Activated naive CD4-positive, alpha-beta T cell treated with anti-CD3 and anti-CD28 coated beads, Interleukin-2, amount 50 U/mL, for 72 hours (primary cell): Measurements from ENCODE around the gene CCDC24. TPM values are rescaled to one million over a fixed set of nuclear protein-coding genes. Genes with fewer than 3 reads are reported as not detected.

Experiments used
- ATAC-seq, 2 donors: fragments of 150-1000 bp; cut with Tn5 transposase; 2 replicates each; pipeline ENCODE4 v1.10.0; 2021; ENCODE audit warnings: mild to moderate bottlenecking in 2 of 2, moderate library complexity in 2 of 2
- DNase-seq, 2 donors: peaks; one replicate each; pipeline ENCODE4 v3.0.0; 2021 to 2022; ENCODE audit warnings: low spot score in 2 of 2
- H3K27ac Mint-ChIP-seq, 2 donors: one replicate each; pipeline ENCODE4 v1.8.0; 2022; ENCODE audit warnings: mild to moderate bottlenecking in 2 of 2, mixed read lengths in 2 of 2
- H3K36me3 Mint-ChIP-seq, 2 donors: one replicate each; pipeline ENCODE4 v1.8.0; 2022; ENCODE audit warnings: mixed read lengths in 2 of 2
- H3K9me3 Mint-ChIP-seq, 2 donors: one replicate each; pipeline ENCODE4 v1.8.0; 2022; ENCODE audit warnings: mixed read lengths in 2 of 2
- total RNA-seq, 2 donors: library from RNA; stranded (reverse); gene quantifications; one replicate each; pipeline ENCODE4 v1.2.3, GENCODE V29; 2022

Gene CCDC24
- 1 to 10 TPM; 1.4 to 1.8 TPM for total RNA-seq

DNA sequence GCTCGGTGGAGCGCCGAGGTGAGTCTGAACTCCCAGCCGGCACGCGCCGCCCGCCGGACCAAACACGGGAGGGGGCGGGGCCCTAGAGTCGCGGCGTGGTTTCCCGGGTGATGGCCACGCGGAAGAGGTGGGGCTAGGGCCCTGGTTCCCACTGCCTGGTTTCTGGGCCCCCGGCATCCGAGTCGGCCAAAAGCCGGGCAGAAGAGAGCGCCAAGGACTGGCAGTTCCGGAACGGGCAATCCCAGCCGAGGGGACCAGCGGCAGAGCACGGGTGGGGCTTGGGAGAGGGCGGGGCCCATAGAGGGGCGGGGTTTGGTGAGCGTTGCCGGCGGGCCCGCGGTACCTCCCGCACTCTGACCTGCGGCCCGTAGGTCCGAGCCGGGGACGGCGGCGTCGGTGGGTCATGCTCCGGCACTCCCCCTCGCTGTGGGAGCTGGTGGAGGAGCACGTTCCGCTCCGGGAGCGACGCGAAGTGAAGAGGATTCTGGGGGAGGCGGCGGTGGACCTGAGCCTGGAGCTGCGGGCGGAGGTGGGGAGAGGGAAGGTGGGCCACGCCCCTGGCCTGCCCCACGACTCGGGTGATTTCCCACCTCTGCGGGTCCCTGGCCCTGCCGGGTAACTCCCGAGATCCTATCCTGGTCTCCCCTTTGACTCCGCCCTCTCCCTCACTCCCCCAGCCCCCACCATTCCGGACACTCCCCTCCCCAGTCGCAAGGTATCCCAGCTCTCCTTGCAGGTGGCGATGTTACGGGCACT is at the start of gene CCDC24:
CCDC24 (plus strand) TSS at position 124 of the 756 bp plus-strand sequence; CDS start at position 404, 280 bp downstream.
- Mint-ChIP-seq H3K36me3 (no peaks in the 10 kb centered on the region), H3K27ac (peak within 1 kb of the TSS; percentile 12 to 81), H3K9me3 (no peaks in the 10 kb centered on the region)
- ATAC-seq (peak; percentile 86 to 92), DNase-seq (peak; percentile 79 to 80)

DNA sequence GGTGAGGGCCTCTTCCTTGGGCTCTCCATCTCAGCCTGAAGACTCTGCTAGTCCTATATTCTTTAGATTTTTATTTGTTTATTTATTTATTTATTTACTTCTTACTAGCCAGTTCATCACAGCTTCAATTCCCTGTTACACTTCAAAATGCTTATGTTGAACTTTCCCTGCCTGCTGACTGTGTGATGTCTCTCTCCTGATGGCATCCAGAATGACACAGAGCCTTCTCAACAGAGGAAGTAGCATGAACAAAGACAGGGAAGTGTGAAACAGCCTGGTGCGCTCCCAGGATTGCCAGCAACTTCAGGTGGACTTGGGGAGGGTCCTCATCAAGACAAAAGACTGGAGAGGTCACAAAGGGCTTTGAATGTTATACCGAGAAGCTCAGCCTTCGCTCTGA is 49.0 kb upstream of the CCDC24 start:
- ATAC-seq (no peak), DNase-seq (no peak)
- peak overlapping the region in 1 of 2 donors; percentile 75 for H3K27ac Mint-ChIP-seq
- H3K9me3 Mint-ChIP-seq = no peaks in the 10 kb centered on the region
- H3K36me3 Mint-ChIP-seq = peaks cover 6 to 9% of the 10 kb centered on the region in 2 donors

DNA sequence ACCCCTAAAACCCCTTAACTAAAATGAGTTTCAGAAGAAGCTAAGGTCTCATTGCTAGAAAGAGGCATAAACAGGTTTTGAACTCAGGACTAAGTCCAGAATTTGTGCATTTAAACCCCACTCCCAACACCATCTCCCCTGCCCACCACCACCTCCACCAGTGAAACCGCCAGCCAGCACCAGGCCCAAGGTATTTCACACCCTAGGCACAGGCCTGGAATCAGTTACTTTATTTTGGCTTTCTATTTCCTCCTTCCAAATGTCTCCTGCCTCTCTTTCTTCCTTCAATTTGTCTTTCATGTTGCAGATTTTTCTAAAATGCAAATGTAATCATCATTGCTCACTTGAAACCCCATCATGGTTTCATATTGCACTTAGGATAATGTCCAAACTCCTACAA is 46.5 kb upstream of the CCDC24 start:
- H3K27ac Mint-ChIP-seq = peak overlapping the region in 1 of 2 donors; percentile 86
- no peaks in the 10 kb centered on the region for H3K9me3 Mint-ChIP-seq
- no peak for DNase-seq
- H3K36me3 Mint-ChIP-seq = peaks cover 6 to 9% of the 10 kb centered on the region in 2 donors
- ATAC-seq = no peak

DNA sequence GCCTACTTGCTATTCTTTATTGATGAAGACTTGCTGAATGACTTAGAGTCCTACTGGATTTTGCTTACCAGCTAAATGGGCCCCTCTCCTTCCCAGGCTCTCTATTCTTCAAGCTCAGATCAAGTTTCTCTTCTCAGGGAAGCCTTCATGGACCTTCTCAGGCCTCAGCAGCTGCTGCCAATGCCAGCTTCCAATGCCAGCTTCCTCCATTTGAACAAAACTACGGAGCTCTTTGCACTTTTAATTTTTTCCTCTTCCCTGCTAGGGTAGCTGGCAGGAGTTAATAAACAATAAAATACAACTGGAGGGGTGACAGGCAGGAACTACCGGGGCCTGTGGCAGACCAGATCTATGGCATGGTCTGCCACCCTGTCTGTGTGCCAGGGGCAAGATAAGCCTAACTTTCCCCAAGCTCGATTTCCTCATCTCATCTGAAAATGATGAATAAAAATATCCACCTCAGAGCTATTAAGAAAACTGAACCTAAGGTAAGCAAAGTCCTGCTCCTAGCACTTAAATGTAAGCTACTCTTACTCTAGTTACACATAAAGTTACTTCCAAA is 45.6 kb upstream of the CCDC24 start:
- Mint-ChIP-seq H3K36me3 (peaks cover 12 to 15% of the 10 kb centered on the region in 2 donors), H3K9me3 (no peaks in the 10 kb centered on the region), H3K27ac (peak overlapping the region; percentile 95 to 96)
- DNase-seq (no peak), ATAC-seq (no peak)

DNA sequence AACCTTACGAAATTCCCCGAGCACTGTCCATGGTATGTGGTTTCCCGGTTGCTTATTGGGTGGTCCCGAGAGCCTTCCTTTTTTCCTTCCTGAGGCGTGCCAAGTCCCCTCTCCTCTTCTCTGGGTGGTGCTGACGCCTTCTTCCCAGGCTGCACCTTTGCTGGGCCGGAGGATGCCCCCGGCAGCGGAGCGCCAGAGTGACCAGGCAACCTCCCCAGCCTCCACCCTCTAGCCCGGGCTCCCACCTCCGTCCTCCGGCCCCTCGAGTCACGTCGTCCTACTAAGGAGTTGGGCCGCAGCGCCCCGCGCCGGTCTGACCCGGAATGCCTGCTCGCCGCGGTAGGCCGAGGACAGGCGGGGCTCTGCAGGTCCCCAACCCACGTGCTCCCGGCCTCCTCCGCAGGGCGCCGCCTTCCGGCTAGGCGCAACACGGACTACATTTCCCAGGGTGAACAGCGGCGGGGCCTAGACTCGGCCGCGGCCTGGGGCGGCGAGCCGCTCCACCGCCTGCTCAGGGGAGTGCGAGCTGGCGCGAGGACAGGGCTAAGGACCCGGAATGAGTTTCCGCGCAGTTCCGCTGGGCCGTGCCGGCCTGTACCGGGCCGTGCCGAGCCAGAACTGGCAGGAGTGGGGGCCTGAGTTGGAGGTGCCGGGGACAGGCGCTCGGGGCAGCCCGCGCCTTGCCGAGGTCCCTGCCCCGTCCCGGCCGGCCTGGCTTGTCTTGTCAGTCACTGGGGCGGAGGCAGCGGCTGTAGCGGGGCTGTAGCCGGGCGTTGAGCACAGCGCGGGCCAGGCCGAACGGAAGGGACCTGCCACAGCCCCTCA is 45.0 kb upstream of the CCDC24 start, which contains the start of gene IPO13:
IPO13 (plus strand) TSS at position 715 of the 825 bp plus-strand sequence. CDS start 651 bp downstream, outside the sequence.
- DNase-seq (peak; percentile 96 to 97), ATAC-seq (peak; percentile 96 to 97)
- peaks cover 15 to 19% of the 10 kb centered on the region in 2 donors for H3K36me3 Mint-ChIP-seq
- H3K27ac Mint-ChIP-seq = peak within 1 kb of the TSS; percentile 95 to 96
- H3K9me3 Mint-ChIP-seq = no peaks in the 10 kb centered on the region

DNA sequence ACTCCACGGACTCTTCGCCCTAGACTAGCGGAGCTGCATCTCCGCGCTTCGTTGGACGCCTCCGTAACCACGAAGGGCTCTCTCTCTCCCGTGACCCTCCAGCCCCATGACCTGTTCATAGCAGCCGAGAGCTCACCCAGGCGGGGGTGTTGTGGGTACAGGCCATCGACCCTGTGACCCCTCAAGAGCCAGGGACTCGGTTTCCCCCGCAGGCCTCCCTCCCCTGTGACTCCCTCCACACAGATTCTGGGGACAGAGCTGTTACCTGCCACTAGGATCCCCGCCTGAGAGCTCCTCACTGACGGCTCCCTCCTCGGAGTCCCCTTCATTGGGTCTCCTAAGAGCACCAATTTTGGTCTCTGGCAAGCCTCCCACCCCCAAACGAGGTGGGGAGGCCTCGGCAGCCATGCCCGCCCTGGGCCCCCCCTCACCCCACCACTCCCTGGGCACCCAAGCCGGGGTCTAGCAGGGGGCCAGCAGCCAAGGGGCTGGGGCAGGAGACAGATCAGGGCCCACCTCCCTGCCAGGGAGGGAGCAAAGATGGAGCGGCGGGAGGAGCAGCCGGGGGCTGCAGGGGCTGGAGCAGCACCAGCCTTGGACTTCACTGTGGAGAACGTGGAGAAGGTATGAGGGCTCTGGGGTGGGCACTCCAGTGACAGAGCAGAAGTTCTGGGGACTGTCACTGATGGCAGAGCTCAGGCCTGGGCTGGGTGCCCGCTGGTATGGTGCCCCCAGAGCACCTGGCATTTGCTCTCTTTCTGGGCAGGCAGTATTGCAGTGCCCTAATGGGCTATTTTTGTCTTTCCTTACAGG is 44.1 kb upstream of the CCDC24 start:
- ATAC-seq (no peak), DNase-seq (no peak)
- no peaks in the 10 kb centered on the region for H3K9me3 Mint-ChIP-seq

DNA sequence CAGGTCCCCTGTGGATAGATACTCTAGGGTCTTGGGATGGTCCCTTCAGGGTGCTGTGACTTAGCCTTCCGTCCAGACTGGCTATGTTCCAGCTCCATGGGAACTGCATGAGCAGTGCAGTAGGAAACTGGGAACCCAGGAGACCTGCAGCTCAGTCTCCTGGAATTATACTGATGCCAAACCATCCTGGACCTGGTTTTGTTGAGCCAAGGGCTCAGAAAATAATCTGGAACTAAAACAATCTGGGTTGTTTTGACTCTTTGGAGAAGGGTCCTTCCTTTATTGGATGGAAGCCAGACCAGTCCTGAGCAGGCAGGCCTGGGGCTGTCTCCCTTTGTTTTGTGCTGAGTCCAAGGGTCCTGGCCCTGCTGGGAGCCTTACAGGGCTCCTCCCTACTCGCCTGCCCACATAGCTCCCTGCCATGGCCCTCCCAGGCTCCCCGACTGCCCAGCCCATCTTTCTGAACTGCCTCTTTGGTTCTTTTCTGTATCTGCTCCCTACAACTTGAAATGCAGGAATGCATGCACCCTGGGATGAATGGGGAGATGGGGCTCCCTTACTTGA is 43.4 kb upstream of the CCDC24 start:
- Mint-ChIP-seq H3K27ac (peak overlapping the region; percentile 95 to 96), H3K36me3 (peaks cover 15 to 19% of the 10 kb centered on the region in 2 donors), H3K9me3 (no peaks in the 10 kb centered on the region)

More for the DNA sequence above, 44.1 kb upstream of the CCDC24 start:
- Mint-ChIP-seq H3K36me3 (peaks cover 15 to 19% of the 10 kb centered on the region in 2 donors), H3K27ac (peak overlapping the region; percentile 95 to 96)

DNA sequence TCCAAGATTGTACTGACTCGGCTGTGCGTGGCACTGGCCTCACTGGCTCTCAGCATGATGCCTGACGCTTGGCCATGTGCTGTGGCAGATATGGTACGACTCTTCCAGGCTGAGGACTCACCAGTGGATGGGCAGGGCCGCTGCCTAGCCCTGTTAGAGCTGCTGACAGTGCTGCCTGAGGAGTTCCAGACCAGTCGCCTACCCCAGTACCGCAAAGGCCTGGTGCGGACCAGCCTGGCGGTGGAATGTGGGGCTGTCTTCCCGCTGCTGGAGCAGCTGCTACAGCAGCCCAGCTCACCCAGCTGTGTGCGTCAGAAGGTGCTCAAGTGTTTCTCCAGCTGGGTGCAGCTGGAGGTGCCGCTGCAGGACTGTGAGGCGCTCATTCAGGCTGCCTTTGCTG is 41.7 kb upstream of the CCDC24 start:
- Mint-ChIP-seq H3K27ac (no peak overlapping the region), H3K36me3 (peaks cover 15 to 19% of the 10 kb centered on the region in 2 donors), H3K9me3 (no peaks in the 10 kb centered on the region)
- ATAC-seq (no peak), DNase-seq (no peak)

More for the DNA sequence above, 43.4 kb upstream of the CCDC24 start:
- ATAC-seq (no peak), DNase-seq (no peak)

DNA sequence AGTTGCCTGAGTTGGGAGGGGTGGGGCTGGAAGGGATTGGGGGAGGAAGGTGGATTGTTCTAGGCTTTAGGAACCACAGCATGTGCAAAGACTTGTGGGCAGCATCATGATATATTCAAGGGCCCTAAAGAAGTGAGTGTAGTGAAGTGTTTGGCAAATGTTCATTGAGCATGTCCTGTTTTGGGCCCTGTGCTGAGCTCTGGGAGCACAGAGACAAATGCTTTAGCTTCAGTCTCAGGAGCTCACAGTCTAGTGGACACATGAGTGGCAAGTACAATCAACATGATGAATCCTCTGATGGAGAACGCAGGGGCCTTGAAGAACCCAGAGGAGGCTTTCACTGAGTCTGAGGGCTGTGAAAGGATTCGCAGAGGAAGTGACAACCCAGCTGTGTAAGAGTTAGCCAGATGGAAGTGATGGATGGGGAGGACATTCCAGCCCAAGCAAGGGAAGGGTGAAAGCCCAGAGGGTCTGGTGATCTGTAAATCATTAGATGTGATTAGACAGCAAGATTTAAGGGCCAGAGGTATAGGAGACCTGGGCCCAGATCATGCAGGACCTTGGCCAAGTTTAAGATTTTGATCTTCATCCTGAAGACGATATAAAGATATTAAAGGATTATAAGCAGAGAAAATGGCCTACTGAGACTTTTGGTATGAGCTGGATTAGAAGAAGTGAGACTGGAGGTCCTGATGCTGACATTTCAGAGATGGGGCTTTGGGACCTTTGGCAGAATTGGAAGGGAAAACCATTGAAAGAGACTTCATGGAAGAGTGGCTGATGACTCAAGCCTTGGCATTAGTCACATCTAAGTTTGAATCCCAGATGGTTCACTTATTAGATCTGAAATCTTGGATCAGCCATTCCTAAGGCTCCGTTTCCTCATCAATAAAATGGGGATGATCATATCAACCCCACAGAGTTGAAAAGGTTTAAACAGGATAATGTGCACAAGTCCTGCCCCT is 40.1 kb upstream of the CCDC24 start:
- no peak for ATAC-seq
- H3K36me3 Mint-ChIP-seq = peaks cover 8 to 15% of the 10 kb centered on the region in 2 donors
- DNase-seq = no peak
- peak overlapping the region in 1 of 2 donors; percentile 39 for H3K27ac Mint-ChIP-seq
- H3K9me3 Mint-ChIP-seq = no peaks in the 10 kb centered on the region

DNA sequence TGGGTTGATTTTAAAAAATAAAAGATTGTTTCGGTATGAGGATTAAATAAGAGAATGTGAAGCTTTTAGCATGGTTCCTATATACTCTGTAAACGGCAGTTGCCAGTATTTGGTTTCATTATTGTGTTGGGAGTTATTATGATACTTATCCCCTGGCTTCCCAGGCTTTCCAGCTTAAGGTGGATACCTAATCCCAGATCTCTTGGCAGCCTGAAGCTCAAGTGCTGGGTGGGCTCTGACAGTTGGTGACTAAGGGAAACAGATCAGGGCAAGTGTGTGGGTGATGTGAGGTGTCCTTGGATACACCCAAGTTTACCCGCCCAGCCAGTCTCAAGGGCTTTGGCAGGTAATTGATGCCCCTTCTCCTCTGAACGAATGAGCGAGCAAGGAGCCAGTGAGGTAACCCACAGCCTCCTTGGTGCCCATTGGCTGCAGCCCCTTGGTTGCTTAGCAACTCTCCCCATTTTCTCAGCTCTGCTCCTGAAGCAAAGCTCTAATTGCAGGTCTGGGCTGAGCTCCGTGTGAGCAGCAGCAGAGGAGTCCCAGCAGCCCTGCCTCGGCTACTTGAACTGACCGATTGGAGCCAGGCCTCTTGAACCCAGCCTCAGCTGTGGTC is 38.6 kb upstream of the CCDC24 start:
- H3K9me3 Mint-ChIP-seq = no peaks in the 10 kb centered on the region

DNA sequence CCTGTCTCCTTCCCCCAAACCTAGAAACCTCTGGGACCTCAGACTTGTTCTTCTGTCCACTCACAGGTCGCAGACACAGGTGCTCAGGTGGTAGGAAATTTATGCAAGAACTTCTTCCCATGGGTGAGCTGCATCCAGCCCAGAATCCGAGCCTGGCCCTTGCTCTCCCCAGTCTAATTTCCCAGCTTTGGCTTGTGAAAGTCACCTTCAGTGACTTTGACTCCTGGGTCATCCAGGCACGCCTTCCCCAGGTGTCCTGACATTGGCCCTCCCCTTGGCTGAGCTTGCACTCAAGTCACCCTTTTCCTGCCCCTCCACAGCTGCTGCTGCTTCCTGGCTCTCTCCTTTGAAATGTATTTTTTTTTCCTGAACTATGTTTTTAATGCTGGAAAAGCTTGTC is 38.0 kb upstream of the CCDC24 start:
- no peak for ATAC-seq
- Mint-ChIP-seq H3K27ac (peak overlapping the region in 1 of 2 donors; percentile 69), H3K9me3 (no peaks in the 10 kb centered on the region), H3K36me3 (peaks cover 6 to 13% of the 10 kb centered on the region in 2 donors)
- no peak for DNase-seq

More for the DNA sequence above, 38.6 kb upstream of the CCDC24 start:
- no peak for ATAC-seq
- no peak for DNase-seq
- Mint-ChIP-seq H3K36me3 (peaks cover 6 to 13% of the 10 kb centered on the region in 2 donors), H3K27ac (no peak overlapping the region)

DNA sequence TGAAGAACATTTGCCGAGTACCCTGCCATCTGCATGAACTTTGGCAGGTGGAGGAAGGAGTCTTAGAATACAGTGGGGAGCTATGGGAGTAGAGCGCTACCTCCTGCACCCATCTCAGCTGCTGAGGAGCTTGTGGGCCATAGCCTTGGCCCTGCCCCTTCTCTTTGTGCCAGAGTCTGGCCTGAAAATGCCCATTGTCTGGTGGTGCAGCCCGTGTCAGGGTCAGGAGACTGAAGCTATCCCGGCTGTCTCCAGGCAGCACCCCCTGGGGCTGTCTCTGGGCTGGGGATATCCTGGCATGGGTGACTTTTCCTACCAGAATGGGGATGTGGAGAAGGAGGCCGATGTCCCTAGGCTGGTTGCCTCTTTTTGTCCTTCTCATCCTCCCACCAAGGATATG is 37.4 kb upstream of the CCDC24 start:
- H3K27ac Mint-ChIP-seq = no peak overlapping the region
- no peaks in the 10 kb centered on the region for H3K9me3 Mint-ChIP-seq
- DNase-seq (no peak), ATAC-seq (no peak)
- peaks cover 6 to 13% of the 10 kb centered on the region in 2 donors for H3K36me3 Mint-ChIP-seq

DNA sequence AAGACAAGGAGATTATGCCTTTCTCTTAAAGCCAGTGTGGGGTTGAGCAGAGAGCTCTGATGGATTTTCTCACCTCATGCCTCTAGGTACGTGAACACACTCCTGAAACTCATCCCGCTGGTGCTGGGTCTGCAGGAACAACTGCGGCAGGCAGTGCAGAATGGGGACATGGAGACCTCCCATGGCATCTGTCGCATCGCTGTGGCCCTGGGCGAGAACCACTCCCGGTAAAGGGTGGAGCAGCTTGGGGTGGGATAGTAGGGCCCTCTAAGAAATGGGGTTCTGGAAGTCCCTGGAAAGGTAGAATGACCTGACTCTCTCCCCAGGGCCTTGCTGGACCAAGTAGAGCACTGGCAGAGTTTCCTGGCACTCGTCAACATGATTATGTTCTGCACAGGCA is 35.2 kb upstream of the CCDC24 start:
- DNase-seq (no peak), ATAC-seq (no peak)
- H3K27ac Mint-ChIP-seq = no peak overlapping the region
- H3K36me3 Mint-ChIP-seq = peaks cover 0 to 2% of the 10 kb centered on the region in 2 donors
- H3K9me3 Mint-ChIP-seq = no peaks in the 10 kb centered on the region

DNA sequence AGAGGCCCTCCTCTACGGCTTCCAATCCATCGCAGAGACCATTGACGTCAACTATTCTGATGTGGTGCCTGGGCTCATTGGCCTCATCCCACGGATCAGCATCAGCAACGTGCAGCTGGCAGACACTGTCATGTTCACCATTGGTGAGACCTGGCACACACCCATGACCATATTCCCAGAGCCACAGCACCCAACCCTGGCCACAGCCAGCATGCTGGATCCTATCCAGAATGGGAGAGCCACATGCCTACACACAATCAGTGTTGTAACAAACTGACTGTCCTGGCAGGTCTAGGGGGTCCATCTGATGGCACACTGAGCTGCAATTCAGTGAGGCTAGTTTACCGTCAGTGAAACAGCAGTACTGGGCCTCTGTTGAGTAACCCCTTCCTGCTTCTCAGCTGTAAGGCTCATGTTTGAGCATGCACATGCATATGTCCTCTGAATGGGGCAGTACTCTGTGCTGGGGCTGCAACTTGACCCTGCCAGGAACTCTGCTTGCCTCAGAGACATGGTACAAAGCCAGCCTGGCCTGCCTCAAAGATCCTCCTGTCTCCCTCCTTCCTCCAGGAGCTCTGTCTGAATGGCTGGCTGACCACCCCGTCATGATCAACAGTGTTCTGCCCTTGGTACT is 33.9 kb upstream of the CCDC24 start:
- H3K36me3 Mint-ChIP-seq = peaks cover 0 to 3% of the 10 kb centered on the region in 2 donors
- DNase-seq (no peak), ATAC-seq (no peak)
- H3K9me3 Mint-ChIP-seq = no peaks in the 10 kb centered on the region
- no peak overlapping the region for H3K27ac Mint-ChIP-seq
